RWPE1 (cell line): ENCODE data around the gene BAG3.
A peak's percentile ranks its signal among the peaks of the same experiment; 100 is the strongest.

Experiments used
- CTCF ChIA-PET: fragments of 350-600 bp; sonication (Branson Sonifier 250); formaldehyde crosslinking; extraction: SDS; loops from one replicate; lab custom pipeline; 2021; lab: Yijun Ruan, JAX
- POLR2A ChIA-PET: fragments of 400-600 bp; formaldehyde crosslinking; extraction: SDS; loops from one replicate; lab custom pipeline; 2020; ENCODE audit warnings: antibody characterized with exemption; ENCODE audit not compliant: low non-redundant PET; lab: Yijun Ruan, JAX
- DNase-seq: peaks from one replicate; pipeline ENCODE4 v3.0.0; 2012; ENCODE audit warnings: low spot score
- H3K27ac ChIP-seq: fragments of 450-650 bp; 2 replicates; pipeline ENCODE4 v1.5.1; 2017
- TF ChIP-seq, protein P1 (sequence below): fragments of 450-650 bp; conservative IDR thresholded peaks from 2 replicates; pipeline ENCODE4 v1.5.1; 2017; ENCODE audit warnings: low read depth, mild to moderate bottlenecking

BAG3 gene

DNA sequence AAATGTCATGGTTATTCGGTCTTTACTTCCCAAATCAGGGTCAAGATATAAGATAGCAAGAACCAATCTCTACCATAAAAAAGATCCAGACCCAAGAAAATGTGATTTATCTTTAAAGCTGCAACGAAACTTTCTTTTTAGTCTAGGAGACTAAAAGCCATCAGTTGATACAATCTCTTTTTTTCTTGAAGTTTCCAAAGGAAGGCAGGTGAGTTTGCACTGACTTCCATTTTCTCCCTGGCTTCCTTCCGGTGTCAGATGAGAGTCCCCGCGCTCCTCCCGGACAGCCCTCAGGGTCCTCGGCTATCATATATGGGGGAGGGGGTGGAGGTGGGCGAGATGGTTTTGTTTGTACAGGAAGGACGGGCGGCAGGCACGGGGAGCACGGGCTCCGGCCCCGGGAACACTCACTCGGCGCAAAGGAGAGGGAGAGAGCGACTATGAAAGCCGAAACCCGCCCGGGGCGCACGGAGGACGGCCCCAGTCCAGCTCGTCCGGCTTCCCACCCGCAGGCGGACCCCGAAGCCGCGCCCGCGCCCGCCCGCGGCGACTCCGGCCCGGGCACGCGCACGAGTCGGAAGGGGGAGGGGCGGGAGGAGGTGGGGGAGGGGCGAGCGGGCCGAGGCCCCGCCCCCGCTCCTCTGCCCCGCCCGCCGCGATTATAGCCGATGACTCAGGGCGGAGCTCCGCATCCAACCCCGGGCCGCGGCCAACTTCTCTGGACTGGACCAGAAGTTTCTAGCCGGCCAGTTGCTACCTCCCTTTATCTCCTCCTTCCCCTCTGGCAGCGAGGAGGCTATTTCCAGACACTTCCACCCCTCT, at the start of gene BAG3:
BAG3 (plus strand) TSS at position 689 of the 822 bp plus-strand sequence. CDS start 296 bp downstream, outside the sequence.
- peak; percentile 95 for DNase-seq
- CTCF ChIA-PET: interaction anchor here (0.8 to 1.4 kb wide), 2 partner anchors 43 to 1086 kb away, joined by 5 to 9 read pairs; no protein-coding TSS in a partner anchor
- POLR2A ChIA-PET: interaction anchor here (0.6 to 1.0 kb wide), 9 partner anchors 18 to 51 kb away, joined by 3 to 6 read pairs (median 4); no protein-coding TSS in a partner anchor
- H3K27ac ChIP-seq: peak within 1 kb of the TSS; percentile 95
- TF ChIP-seq, protein P1, sequence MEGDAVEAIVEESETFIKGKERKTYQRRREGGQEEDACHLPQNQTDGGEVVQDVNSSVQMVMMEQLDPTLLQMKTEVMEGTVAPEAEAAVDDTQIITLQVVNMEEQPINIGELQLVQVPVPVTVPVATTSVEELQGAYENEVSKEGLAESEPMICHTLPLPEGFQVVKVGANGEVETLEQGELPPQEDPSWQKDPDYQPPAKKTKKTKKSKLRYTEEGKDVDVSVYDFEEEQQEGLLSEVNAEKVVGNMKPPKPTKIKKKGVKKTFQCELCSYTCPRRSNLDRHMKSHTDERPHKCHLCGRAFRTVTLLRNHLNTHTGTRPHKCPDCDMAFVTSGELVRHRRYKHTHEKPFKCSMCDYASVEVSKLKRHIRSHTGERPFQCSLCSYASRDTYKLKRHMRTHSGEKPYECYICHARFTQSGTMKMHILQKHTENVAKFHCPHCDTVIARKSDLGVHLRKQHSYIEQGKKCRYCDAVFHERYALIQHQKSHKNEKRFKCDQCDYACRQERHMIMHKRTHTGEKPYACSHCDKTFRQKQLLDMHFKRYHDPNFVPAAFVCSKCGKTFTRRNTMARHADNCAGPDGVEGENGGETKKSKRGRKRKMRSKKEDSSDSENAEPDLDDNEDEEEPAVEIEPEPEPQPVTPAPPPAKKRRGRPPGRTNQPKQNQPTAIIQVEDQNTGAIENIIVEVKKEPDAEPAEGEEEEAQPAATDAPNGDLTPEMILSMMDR: no peak

DNA sequence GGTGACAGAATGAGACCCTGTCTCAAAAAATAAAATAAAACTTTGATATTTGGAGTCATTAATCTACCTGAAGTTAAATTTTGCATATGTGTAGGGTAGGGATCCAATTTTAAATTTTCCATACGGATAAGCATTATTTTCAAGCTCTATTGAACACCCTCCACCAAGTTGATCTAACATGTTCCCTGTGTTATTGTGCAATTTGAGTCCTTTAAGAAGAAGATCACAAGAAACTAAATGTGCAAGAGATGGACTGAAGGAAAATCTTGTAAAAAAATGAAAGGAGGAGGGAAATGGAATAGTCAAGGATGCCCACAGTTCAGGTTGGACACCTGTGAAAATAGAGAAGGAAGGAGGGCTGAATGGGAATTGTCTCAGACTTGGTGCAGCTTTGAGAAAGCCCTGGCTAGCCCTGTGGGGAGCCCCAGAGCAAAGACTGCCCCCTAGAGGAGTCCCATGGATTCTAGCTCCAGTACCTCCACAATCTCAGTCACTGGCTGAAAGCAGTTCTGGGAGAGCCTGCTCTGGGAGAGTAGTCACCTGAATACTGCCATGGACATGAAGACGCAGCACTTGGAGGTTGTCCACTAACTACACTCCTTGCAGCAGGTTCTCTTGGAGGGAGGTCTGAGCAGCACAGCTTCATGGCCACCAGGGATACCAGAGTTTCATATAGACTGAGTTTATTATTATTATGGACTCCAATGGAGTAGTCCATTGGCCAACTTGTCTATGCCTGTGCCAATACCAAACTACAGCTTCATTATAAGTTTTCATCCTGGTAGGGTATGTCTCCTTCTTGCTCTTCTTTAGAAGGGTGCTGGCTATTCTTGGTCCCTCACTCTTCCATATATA, 48.7 kb upstream of the BAG3 start:
- CTCF ChIA-PET: interaction anchor here (0.6 kb wide), 4 partner anchors 19 to 526 kb away, joined by 3 to 4 read pairs (median 4); no protein-coding TSS in a partner anchor
- POLR2A ChIA-PET: no interaction called here
- no peak for DNase-seq
- H3K27ac ChIP-seq: no peak overlapping the region
- TF ChIP-seq, protein P1: no peak

GRCh38 chr10:119604468-119604867, 46.7 kb upstream of the BAG3 start:
- TF ChIP-seq, protein P1: no peak
- POLR2A ChIA-PET: no interaction called here
- no peak for DNase-seq
- no peak overlapping the region for H3K27ac ChIP-seq
- CTCF ChIA-PET: no interaction called here

DNA sequence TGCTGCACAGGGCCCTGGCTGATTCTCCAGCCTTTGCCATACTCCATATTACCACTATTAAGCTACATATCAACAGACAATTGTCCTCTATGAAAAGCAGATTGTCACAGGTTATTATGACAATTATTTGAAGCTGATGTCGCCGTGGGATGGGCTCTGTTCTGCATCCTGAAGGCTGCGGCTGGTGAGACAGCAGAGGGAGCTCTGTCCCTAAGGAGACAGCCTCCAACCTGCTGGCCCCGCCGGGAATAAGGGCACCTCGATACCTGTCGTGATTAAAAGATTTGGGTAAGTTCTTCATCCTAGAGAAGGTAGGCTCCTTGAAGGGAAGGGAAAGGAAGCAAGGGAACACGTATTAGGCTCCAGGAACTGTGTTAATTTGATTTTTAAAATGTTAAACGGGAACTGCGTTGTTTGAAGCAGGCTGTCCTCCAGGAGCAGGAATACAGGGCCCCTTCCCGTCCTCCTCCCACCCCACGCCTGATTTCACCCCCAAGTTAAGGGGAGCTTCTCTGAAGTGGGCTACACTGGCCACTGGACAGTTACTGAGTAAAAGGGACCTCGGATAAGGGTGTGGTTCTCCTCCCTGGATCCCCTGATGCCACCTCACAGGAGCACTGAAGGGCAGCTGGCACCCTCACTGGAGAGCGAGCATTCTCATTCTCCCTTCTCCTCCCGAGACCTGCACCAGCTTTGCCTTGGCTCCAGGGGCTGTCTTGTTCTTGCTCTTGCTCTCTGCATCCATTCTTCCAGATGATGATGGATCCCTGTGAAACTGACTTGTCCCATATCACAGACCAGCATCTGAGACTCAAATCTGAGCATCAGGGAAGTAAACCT, 42.6 kb upstream of the BAG3 start:
- TF ChIP-seq, protein P1: peak; percentile 87
- H3K27ac ChIP-seq: no peak overlapping the region
- peak; percentile 63 for DNase-seq
- POLR2A ChIA-PET: interaction anchor here (1.1 kb wide), 1 partner anchor 43 kb away, joined by 6 read pairs; the partner anchor contains the start of gene BAG3
- CTCF ChIA-PET: interaction anchor here (0.5 to 2.4 kb wide), 36 partner anchors 10 to 693 kb away, joined by 3 to 18 read pairs (median 4); partner anchors contain the start of genes BAG3, INPP5F and TIAL1

- no peak overlapping the region for H3K27ac ChIP-seq
- TF ChIP-seq, protein P1: no peak
- DNase-seq: no peak
- ChIA-PET CTCF (interaction anchor here (0.7 to 2.4 kb wide), 6 partner anchors 58 to 250 kb away, joined by 3 to 18 read pairs (median 8); no protein-coding TSS in a partner anchor), POLR2A (no interaction called here)
Measured at GRCh38 chr10:119609516-119609915, 41.7 kb upstream of the BAG3 start.
